ENCODE results near the gene CREBZF. TPM values are rescaled to one million over a fixed set of nuclear protein-coding genes. Genes with fewer than 3 reads are reported as not detected.

CREBZF gene
- total and polyA plus RNA-seq, 2 experiments from 2014 or later, result 34.8 to 82.2 TPM

GRCh38 chr11:85627998-85628770 lies 36.7 kb downstream of the CREBZF start, which contains the start of gene TMEM126B (continued):
- 0 out of 2 replicates have a peak, but pooled peaks have one; percentile 23 for TF ChIP-seq CREB1 (CRISPR knock-in tag; IDR thresholded peaks at IDR 0.05; ENCODE audit: low read depth)
- no peak for TF ChIP-seq REST (IDR thresholded peaks at IDR 0.05; ENCODE audit: unreplicated experiment)
- TF ChIP-seq CTCF (conservative IDR thresholded peaks at IDR 0.05; ENCODE audit: low read depth in 2 of 2), result no peak

GRCh38 chr11:85627332-85627997 lies 37.5 kb downstream of the CREBZF start, which contains the start of gene DLG2:
DLG2 (minus strand) TSS chr11:85627344.
- Histone ChIP-seq H4K20me1 (replicated peaks; ENCODE audit: insufficient read depth) (no peaks in the 10 kb centered on the region; the same call in 1 of the 2 replicates), H2AFZ (peak within 1 kb of the TSS; percentile 95), H3K4me1 (ENCODE audit: insufficient read depth) (peaks cover 17% of the 10 kb centered on the region; the same call in 1 of the 2 replicates), H3K27me3 (ENCODE audit: insufficient read depth) (no peaks in the 10 kb centered on the region), H3K4me3 (peak within 1 kb of the TSS; percentile 71), H3K36me3 (ENCODE audit: insufficient read depth) (peaks cover 17% of the 10 kb centered on the region; the same call in 1 of the 2 replicates), H3K79me2 (replicated peaks; ENCODE audit: insufficient read depth) (peaks cover 40% of the 10 kb centered on the region), H3K9me2 (ENCODE audit: insufficient read depth) (no peaks in the 10 kb centered on the region), H3K4me2 (peak within 1 kb of the TSS; percentile 94), H3F3A (replicated peaks; ENCODE audit: low read depth) (peaks cover 9% of the 10 kb centered on the region; the same call in 1 of the 2 replicates), H3K27ac (ENCODE audit: low read depth) (peak within 1 kb of the TSS; percentile 88)
- Mint-ChIP-seq H3K4me3 (peak within 1 kb of the TSS; percentile 93), H3K9me3 (no peaks in the 10 kb centered on the region; the same call in 2 of the 3 replicates), H3K27ac (peak within 1 kb of the TSS; percentile 96), H3K27me3 (ENCODE audit: insufficient read depth, low read depth, poor library complexity) (no peaks in the 10 kb centered on the region), H3K4me1 (peaks cover 21% of the 10 kb centered on the region), H3K36me3 (ENCODE audit: low read depth) (peaks cover 16% of the 10 kb centered on the region; the same call in 2 of the 3 replicates)
- ATAC-seq (peak; percentile 17), DNase-seq (ENCODE audit: low spot score) (peak; percentile 23)
- TF ChIP-seq ETS1 (IDR thresholded peaks at IDR 0.05) (no peak), REST (IDR thresholded peaks at IDR 0.05; ENCODE audit: unreplicated experiment) (no peak)

All from GM23338 (cell line).